Bone marrow (tissue), 2 donors: Measurements from ENCODE around the gene FAM118A.
"Not testable (repeated sequence)": the region's sequence is repeated elsewhere in the genome, so short reads cannot be mapped to it uniquely, and the experiment has no call there.

Source experiments
- DNase-seq, 2 donors: peaks; one replicate each; lab custom pipeline; 2025; lab: John Stamatoyannopoulos, UW

Gene FAM118A

DNA sequence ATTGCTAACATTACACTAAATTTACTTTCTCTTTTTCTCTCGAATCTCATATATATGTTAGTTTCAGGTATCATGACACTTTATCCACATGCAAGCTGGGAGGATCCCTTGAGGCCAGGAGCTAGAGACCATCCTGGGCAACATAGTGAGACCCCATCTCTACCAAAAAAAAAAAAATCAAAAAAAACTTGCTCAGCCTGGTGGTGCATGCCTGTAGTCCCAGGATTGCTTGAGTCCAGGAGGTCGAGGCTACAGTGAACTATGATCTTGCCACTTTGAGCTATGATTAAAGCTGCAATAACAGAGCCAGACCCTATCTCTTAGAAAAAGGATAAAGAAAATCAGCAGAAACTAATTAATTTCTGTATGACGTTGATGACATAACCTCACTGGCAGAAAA is 28.7 kb upstream of the FAM118A start:
- DNase-seq, result no peak

DNA sequence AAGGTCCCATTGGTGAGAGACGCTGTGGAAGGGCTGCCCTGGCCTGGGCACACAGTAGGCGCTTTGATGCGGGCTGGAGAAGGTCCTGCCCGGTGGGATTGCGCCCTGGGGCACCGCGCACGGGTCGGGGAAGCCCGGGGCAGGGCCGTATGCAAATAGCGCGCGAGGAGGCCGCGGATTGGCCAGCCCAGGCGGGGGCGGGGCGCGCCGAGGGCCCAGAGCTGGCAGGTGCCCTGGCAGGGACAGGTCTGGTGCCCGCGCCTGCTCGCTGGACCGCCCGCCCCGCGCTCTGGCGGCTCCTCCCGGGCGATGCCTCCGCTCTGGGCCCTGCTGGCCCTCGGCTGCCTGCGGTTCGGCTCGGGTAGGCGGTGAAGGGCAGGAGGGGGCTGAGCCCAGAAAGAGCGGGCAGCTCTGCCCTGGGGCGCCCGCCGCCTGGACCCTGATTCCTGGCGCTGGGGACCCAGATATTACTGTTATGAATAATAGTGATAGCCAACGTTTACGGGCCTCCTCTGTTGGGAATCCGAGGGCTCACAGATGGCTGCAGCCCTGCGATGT is 24.9 kb upstream of the FAM118A start, which contains the start of gene UPK3A:
TSS of gene UPK3A (plus strand) at position 245 of the 558 bp plus-strand sequence. CDS start at position 310, 65 bp downstream.
- no peak for DNase-seq

DNA sequence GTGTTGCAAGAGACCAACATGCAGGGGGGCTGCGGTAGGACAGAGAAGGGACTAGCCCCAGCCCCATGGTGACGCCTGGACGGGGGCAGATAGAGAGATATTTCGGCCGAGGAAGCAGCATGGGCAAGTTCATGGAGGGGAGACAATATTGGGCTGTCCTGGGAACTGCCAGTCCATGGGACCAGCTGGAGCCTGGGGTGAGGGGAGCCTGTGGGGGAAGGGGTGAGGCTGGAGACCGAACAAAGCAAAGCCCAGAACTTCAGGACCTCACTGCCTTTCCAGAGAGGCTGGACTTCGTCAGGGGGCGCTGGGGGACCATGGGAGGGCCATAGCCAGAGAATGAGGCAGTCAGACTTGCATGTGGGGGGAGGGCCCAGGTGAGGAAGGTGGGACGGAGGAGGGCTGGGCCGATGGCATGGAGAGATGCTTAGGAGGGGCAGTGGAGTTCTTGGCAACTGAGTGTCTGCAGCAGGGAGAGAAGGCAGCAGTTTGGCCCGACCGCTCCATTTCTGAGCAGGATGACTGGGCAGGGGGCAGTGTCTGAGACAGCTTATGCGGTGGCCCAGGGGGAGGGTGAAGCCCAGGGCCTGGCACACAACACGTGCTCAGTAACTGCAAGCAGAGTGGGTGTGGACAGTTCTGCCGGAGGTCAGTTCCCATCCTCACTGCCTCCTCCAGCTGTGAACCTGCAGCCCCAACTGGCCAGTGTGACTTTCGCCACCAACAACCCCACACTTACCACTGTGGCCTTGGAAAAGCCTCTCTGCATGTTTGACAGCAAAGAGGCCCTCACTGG is 24.3 kb upstream of the FAM118A start:
- no peak for DNase-seq

DNA sequence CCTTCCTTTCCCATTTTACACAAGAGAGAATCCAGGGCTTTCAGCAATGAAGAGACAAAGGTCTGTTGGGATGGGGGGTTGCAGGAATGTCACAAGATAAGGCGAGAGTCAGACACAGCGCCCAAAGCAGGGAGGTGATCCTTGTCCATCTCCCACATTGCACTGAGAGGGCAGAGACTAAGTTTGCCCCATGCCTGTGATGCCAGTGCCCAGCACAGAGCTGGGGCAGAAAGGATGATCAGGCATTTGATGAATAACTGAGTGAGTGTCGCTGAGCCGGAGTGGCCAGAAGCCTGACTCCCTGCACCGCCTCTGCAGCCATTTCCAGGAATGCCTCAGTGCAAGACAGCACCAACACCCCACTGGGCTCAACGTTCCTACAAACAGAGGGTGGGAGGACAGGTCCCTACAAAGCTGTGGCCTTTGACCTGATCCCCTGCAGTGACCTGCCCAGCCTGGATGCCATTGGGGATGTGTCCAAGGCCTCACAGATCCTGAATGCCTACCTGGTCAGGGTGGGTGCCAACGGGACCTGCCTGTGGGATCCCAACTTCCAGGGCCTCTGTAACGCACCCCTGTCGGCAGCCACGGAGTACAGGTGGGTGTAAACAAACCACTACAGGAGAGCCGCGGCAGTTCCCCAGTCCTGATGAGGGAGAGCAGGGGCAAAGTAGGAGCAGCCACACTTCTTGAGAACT is 22.7 kb upstream of the FAM118A start:
- no peak for DNase-seq

DNA sequence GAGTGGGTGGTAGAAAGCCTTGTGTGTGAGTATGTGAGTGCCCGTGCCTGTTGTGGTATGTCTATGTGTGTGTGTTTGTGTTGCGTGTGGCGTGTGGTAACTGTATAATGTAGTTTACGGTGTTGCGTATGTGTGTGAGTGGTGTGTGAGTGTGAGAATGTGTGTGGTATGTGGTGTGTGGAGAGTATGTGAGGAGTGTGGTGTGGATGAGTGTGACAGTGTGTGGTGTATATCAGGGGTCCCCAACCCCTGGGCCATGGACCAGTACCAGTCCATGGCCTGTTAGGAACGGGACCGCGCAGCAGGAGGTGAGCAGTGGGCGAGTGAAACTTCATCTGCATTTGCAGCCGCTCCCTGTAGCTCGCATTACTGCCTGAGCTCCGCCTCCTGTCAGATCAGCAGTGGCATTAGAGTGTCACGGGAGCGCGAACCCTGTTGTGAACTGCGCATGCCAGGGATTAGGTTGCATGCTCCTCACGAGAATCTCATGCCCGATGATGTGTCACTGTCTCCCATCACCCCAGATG is 19.3 kb upstream of the FAM118A start:
- DNase-seq, result no peak

DNA sequence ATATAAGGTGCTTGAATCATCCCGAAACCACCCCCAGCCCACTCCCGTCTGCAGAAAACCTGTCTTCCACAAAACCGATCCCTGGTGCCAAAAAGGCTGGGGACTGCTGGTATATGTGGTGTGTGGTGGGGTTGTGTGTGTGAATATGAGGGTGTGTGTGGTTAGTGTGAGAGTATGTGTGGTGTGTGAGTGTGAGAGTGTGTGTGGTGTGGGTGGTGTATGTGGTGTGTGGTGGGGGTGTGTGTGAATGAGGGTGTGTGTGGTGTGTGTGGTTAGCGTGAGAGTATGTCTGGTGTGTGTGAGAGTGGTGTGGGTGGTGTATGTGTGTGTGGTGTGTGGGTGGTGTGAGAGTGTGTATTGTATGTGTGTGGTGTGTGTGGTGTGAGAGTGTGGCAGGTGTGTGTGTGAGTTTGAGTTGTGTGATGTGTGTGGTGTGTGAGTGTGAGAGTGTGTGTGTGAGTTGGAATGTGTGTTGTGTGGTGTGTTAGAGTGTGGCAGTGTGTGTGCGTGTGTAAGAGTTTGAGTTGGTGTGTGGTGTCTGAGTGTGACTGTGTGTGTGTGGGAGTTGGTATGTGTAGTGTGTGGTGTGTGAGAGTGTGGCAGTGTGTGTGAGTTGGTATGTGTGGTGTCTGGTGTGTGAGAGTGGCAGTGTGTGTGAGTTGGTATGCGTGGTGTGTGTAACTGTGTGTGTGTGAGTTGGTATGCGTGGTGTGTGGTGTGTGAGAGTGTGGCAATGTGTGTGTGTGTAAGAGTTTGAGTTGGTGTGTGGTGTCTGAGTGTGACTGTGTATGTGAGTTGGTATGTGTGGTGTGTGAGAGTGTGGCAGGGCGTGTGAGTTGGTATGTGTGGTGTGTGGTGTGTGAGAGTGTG is 18.4 kb upstream of the FAM118A start:
- no peak for DNase-seq

DNA sequence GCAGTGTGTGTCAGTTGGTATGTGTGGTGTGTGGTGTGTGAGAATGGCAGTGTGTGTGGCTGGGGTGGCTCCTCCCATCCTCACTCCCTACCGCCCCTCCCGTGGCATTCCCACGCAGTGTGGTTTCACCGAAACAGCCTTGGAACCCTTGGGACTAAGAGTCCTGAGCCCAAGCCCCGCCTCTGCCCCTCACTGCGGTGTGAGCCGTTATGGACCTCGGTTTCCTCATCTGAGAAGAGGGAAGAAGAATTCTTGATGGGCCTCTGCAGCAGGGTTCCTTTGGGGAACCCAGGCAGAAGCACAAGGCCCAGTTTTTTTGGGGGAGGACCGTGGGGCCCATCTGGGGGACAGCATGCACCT is 17.8 kb upstream of the FAM118A start:
- DNase-seq, result no peak

DNA sequence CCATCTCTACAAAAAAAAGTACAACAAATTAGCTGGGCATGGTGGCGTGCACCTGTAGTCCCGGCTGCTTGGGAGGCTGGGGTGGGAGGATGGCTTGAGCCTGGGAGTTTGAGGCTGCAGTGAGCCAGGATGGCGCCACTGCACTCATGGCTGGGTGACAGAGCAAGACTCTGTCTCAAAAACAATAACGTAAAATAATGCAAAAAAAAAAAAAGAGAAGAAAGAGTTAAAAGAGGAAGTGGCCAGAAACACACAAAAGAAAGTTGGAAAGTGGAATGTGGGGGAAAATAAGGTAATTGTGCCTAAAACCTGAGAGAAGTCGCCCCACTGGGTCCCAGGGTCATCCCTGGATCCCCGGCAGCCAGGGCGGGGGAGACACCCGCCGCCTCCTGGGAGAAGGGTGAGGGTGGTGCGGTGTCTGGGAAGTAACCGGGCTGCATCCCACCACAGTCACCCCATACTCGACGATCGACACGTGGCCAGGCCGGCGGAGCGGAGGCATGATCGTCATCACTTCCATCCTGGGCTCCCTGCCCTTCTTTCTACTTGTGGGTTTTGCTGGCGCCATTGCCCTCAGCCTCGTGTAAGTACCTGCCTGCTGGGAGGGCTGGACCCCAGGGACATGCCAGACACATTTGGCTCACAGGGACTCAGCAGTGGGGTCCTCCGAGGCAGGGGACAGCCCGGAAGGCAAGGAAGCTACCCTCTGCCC is 16.8 kb upstream of the FAM118A start:
- no peak for DNase-seq

DNA sequence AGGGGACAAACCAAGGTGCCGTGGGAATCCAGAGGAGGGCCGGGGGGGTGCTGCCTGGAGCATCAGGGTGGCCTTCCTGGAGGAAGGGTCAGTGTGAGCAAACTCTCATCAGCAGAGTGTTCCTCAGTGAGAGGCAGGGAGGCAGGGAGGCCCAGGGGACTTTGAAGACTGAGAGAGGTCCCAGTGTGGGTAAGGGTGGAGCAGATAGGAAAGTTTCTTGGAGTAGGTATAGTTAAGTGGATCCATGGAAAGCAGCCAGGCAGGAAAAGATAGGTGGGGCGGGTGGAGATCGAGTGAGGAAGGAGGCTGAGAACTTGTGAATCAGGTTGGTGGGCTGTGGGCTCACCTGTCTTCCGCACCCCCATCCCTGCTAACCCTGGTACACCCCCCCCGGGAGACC is 15.7 kb upstream of the FAM118A start:
- DNase-seq, result no peak

DNA sequence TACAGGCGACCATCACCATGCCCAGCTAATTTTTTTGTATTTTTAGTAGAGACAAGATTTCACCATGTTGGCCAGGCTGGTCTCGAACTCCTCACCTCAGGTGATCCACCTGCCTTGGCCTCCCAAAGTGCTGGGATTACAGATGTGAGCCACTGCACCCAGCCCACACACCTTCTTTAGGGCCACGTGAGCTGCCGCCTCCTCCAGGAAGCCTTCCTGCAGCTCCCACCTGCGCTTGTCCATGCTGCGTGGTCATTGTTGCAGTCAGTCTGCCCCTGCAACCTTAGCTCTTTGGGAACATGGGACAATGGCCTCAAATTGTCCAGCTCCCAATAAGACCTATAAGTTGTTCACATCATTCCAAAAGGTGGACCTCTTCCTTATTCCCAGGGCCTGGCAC is 14.7 kb upstream of the FAM118A start:
- DNase-seq, result not testable (repeated sequence)

DNA sequence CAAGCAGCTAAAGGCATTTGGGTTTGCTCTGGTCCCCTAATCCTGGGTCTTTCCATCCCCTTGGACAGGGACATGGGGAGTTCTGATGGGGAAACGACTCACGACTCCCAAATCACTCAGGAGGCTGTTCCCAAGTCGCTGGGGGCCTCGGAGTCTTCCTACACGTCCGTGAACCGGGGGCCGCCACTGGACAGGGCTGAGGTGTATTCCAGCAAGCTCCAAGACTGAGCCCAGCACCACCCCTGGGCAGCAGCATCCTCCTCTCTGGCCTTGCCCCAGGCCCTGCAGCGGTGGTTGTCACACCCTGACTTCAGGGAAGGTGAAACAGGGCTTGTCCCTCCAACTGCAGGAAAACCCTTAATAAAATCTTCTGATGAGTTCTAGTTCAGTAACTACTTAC is 14.2 kb upstream of the FAM118A start:
- DNase-seq, result no peak

DNA sequence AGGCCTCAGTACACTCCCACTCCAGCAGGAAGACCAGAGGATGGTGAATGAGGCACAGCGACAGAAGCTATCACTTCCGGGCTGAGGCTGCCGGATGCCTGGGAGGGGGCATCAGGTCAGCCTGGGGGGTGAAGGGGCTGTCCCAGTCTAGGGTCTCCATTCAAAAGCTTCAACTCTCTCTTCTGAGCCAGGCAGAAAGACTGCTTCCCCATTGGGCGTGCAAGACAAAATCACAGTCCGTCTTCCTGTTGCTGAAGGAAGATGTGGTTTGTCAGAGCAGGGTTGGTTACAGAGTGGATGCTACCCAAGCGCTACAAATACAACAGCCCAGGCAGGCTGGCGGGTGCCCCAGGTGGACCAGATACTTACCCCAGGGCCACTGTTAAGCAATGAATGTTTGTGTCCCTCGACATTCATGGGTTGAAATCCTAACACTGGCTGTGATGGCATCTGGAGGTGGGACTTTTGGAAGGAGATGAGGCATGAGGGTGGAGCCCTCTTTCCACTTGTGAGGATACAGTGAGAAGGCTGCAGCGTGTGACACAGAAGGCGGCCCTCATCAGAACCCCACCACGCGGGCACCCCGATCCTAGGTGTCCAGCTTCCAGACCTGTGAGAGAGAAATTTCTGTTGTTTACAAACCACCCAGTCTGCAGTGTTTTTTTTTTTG is 13.0 kb upstream of the FAM118A start:
- no peak for DNase-seq

DNA sequence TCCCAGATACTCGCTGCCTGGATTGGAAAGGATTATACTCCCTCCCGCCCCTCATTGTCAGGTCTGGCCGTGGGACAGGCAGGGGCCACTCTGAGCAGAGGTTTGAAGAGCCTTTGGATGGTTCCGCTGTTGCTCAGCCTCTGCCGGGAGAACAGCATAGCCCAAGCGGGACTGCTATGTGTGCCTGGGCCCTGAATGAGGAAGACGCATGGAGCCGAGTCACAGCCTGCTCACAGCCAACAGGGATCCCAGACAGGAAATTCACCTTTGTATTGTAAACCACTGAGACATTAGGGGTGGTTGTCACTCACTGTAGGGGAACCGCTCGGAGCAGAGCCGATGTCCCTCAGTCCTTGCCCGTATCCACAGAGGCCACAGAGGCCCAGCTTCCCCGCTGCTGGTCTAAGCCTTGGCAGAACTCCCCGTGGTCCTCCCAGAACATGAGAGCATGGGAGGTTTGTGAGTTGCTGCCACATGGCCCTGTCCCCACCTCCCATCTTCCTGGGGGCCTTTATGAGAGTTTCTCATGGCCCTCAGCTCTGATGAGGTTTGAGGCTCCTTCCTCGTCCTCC is 10.7 kb upstream of the FAM118A start:
- DNase-seq, result no peak

DNA sequence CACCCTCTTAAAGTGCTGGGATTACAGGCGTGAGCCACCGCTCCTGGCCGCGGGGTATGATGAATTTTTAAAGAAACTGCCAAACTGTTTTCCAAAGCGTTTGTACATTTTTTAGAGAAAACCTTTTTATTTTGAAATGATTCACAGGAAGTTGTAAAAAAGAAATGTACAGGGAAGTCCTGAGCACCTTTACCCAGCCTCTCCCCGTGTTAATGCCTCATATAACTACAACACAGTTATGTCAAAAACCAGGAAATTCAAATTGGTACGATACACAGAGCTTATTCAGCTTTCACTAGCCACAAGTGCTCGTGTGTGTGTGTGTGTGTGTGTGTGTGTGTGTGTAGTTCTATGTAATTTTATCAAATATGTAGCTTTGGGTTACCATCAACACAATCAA is 7.0 kb upstream of the FAM118A start:
- DNase-seq, result no peak

DNA sequence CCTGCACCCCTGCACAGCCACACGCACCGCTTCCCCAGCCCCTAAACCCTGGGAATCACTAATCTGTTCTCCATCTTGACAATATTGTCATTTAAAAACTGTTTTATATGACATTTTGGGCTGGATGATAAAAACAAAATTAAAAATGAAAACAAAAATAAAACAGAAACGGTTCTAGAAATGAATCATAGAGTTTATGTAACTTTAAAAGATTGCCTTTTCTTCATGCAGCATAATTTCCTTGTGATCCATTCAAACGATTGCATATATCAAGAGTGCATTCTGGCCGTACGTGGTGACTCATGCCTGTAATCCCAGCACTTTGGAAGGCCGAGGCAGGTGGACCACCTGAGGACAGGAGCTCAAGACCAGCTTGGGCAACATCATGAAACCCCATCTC is 6.6 kb upstream of the FAM118A start:
- no peak for DNase-seq

DNA sequence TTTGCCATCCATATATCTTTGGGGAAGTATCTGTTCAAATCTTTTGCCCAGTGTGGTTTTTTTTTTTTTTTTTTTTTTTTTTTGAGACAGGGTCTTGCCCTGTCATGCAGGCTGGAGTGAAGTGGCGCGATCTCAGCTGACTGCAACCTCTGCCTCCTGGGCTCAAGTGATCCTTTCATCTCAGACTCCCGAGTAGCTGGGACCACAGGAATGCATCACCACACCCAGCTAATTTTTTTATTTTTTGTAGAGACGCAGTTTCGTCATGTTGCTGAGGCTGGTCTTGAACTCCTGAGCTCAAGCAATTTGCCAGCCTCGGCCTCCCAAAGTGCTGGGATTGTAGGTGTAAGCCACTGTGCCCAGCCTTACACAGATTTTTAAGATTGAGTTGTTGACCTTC is 4.8 kb upstream of the FAM118A start:
- no peak for DNase-seq

DNA sequence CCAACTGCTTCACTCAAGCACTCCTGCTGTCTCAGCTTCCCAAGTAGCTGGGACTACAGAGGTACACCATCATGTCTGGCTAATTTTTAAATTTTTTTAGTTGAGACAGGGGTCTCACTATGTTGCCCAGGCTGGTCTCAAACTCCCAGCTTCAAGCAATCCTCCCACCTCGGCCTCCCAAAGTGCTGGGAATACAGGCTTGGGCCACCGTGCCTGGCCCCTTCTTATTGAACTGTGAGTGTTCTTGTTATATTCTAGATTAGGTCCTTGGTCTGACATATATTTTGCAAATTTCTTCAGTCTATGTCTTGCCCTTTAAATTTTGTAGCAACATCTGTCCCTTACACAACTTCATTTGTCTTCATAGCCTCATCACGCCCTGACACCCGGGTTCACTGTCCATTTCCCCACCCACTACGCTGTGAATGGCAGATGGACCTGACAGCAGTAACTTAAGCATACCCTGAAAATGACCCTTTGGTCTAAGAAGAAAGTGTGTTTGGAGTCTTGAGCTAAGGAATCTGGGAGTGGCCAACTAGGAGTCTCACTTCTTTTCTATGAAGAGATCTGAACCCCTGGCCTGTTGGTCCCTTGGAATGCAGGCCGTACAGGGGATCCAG is 4.2 kb upstream of the FAM118A start:
- DNase-seq, result no peak

DNA sequence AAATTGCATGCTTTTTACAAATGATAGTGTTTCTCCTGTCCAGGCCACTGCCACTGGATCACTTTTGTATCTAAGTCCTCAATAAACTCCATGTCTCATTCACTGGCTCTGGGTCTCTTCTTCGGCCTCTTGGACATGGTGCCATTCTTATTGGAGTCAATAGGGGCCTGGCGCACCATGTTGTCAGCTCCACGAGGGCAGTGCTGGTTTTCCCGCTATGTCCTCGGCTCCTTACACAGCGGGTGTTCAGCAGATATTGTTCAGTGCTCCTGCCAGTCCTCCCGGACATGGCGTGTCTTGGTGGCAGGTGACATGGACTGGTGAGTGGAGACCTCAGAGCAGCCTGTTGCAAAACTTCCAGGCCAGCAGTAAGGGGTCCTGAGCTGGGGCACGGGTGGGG is 3.6 kb upstream of the FAM118A start:
- DNase-seq, result no peak

DNA sequence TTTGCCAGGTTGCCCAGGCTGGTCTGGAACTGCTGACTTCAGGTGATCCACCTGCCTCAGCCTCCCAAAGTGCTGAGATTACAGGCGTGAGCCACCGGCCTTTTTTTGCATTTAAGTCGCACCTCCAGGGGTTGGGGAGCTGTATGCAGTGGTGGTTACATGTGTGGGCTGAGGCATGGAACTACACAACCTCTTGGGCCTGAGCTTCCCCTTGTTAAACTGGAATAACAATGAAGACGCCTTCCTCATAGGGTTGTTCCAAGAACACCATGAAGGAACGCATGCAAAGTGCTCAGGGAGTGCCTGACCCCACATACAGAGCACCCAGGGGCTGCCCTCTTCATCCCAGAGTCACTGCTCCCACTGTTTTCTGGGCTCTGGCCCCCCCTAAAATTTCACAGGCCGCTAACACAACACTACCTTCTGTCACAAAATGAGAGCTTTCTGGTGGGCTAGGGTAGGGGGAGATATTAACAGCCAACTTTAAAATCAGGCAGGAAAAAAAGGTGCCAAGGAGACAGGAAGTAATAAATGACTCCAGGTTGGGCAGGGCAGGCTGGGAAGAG is 1.3 kb upstream of the FAM118A start:
- no peak for DNase-seq

DNA sequence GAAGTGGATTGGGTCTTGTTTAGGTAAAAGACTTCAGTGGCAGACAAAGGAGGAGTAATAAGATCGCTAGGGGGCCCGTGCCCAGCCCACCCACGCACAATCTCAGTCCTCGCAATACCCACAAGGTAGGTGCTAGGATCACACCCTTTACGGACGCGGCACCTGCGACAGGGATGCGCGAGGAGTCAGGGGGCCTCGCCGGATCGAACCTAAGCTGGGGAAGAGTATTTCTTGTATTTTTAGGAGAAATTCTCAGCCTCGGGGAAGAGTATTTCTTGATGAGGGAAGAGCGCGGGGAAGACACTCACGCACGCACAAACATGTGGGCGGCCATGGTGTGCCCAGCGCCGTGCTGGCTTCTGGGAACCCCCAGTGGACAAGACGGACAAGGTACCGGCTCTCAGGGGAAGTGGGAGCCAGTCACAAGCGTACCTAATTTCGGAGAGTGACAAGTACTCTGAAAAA is 745 bp upstream of the FAM118A start:
- DNase-seq, result no peak
